Measurements from ENCODE around the gene WHAMM.
"Not testable (repeated sequence)": the region's sequence is repeated elsewhere in the genome, so short reads cannot be mapped to it uniquely, and the experiment has no call there.

Gene WHAMM

GRCh38 chr15:82808634-82809041 is 790 bp upstream of the WHAMM start:
- no peak for DNase-seq (ENCODE audit: low read depth)
- TF ChIP-seq CTCF (conservative IDR thresholded peaks at IDR 0.05; ENCODE audit: control insufficient read depth, insufficient read depth, low read depth, low read length), result no peak

DNA sequence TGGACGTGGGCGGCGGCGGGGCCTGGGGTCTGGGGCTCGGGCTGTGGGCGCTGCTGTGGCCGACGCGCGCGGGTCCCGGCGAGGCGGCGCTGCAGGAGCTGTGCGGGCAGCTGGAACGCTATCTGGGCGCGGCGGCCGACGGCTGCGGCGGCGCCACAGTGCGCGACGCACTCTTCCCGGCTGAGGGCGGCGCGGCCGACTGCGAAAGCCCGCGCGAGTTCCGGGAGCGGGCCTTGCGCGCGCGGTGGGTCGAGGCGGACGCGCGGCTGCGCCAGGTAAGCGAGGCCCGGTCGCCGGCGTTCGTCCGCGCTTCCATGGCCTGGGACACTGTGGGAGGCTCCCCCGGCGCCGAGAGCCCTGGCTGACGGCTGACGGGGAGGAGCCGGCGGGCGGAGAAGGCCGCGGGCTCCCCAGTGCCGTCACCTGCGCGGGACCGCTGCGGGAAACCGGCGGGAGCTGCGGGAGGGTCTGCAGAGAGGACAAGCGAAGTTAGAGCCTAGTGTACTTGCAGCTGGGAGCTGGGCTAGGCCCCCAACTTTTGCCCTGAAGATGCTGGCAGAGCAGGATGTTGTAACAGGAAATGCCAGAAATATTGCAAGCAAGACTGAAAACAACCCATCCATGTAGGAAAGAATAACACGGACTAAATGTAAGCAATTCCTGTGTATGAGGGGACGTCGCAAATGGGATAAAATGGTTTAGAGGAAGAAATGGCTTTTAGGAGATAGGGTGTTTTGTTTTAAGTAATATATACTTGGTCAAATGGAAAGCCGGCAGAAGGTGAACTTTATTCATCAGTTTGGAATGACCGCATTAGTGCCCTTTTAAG is 847 bp downstream of the WHAMM start:
- TF ChIP-seq CTCF (conservative IDR thresholded peaks at IDR 0.05; ENCODE audit: control insufficient read depth, insufficient read depth, low read depth, low read length), result no peak
- DNase-seq (ENCODE audit: low read depth), result peak; percentile 45
- H3K4me3 ChIP-seq (ENCODE audit: control insufficient read depth, low read depth, low read length), result peak overlapping the region; percentile 87

More at GRCh38 chr15:82808634-82809041, 790 bp upstream of the WHAMM start:
- no peak overlapping the region for H3K4me3 ChIP-seq (ENCODE audit: control insufficient read depth, low read depth, low read length)

DNA sequence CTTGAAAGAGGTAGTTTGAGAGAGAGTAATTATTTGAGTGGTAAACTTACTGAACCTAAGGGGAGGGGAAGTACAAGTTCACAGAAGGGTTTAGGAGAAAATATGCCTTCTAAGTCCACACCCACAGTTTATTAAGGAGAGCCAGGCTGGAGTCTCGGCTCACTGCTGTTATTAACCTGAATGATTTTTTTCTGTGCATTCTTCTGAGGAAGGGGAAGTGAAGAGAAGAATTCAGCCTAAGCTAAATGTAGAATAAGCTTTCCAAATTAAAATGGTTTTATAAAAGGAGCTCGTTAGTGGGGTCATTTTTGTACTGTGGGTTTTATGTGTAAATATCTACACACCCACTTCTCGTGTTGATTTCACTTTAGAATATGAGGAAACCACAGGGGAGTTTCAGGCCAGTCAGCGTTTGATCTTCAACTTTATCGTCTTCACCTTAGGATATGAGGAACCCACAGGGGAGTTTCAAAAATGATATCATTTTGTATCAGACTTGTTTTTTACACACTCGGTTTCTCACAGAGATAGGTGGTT is 1.5 kb downstream of the WHAMM start:
- DNase-seq (ENCODE audit: low read depth), result no peak
- H3K4me3 ChIP-seq (ENCODE audit: control insufficient read depth, low read depth, low read length), result peak overlapping the region; percentile 87
- TF ChIP-seq CTCF (conservative IDR thresholded peaks at IDR 0.05; ENCODE audit: control insufficient read depth, insufficient read depth, low read depth, low read length), result no peak

- no peak for DNase-seq (ENCODE audit: low read depth)
- H3K4me3 ChIP-seq (ENCODE audit: control insufficient read depth, low read depth, low read length), result no peak overlapping the region
- TF ChIP-seq CTCF (conservative IDR thresholded peaks at IDR 0.05; ENCODE audit: control insufficient read depth, insufficient read depth, low read depth, low read length), result no peak
Observed at GRCh38 chr15:82812994-82813393, 3.6 kb downstream of the WHAMM start.

DNA sequence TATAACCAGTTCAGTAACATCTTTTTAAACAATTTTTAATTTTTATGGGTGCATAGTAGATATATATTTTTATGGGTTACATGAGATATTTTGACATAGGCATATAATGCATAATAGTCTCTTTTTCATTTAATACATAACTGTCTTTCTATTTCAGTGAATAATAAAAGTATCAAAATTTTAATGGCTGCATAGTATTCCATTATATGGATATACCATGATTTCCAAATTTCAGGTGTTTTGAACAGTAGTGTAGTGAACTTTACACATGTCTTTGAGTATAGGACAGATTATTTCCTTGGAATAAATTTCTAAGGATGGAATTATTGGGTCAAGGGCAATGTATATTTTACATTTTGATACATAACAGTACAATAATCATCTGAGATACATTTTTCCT is 10.7 kb downstream of the WHAMM start:
- no peak overlapping the region for H3K4me3 ChIP-seq (ENCODE audit: control insufficient read depth, low read depth, low read length)
- no peak for DNase-seq (ENCODE audit: low read depth)
- TF ChIP-seq CTCF (conservative IDR thresholded peaks at IDR 0.05; ENCODE audit: control insufficient read depth, insufficient read depth, low read depth, low read length), result no peak

DNA sequence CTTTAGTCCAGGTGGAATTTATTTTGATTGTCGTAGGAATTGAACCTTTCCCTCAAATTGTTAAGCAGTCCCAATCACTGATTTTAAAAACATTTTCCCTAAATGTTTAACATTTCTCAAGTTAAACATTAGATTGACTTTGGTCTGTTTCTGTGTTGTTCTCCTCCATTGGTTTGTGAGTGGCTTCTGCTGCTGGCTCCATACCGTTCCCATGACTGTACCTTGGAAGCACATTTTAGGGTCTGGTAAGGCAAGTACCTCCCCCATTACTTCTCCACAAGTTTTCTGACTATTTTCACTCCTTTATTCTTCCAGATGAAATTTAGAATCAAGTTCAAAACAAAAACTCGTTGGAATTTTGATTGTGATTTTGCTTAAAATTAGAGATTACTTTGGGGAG is 12.0 kb downstream of the WHAMM start:
- peak; percentile 49 for DNase-seq (ENCODE audit: low read depth)
- not testable (repeated sequence) for H3K4me3 ChIP-seq (ENCODE audit: control insufficient read depth, low read depth, low read length)

- not testable (repeated sequence) for H3K4me3 ChIP-seq (ENCODE audit: control insufficient read depth, low read depth, low read length)
- DNase-seq (ENCODE audit: low read depth), result peak; percentile 44
Observed at GRCh38 chr15:82821851-82822250, 12.4 kb downstream of the WHAMM start.

- no peak overlapping the region for H3K4me3 ChIP-seq (ENCODE audit: control insufficient read depth, low read depth, low read length)
- no peak for TF ChIP-seq CTCF (conservative IDR thresholded peaks at IDR 0.05; ENCODE audit: control insufficient read depth, insufficient read depth, low read depth, low read length)
- DNase-seq (ENCODE audit: low read depth), result no peak
Observed at GRCh38 chr15:82823049-82823448, 13.6 kb downstream of the WHAMM start.

Measured in fibroblast of mammary gland (primary cell).